ENCODE results near the gene ZNF503.
A peak's percentile ranks its signal among the peaks of the same experiment; 100 is the strongest.

ZNF503 gene

GRCh38 chr10:75418293-75418692 is 16.7 kb upstream of the ZNF503 start:
- TF ChIP-seq TEAD4 (IDR thresholded peaks at IDR 0.05) = no peak
- TF ChIP-seq EP300 (IDR thresholded peaks at IDR 0.05; ENCODE audit: borderline replicate concordance) = no peak

- TF ChIP-seq MAX (IDR thresholded peaks at IDR 0.05) (no peak), TEAD4 (IDR thresholded peaks at IDR 0.05) (no peak), FOXM1 (IDR thresholded peaks at IDR 0.05; ENCODE audit: borderline replicate concordance, low read depth) (no peak), CEBPB (IDR thresholded peaks at IDR 0.05) (no peak), TAF1 (IDR thresholded peaks at IDR 0.05; ENCODE audit: low read depth) (no peak)
Observed at GRCh38 chr10:75417522-75417927, 16.0 kb upstream of the ZNF503 start.

DNA sequence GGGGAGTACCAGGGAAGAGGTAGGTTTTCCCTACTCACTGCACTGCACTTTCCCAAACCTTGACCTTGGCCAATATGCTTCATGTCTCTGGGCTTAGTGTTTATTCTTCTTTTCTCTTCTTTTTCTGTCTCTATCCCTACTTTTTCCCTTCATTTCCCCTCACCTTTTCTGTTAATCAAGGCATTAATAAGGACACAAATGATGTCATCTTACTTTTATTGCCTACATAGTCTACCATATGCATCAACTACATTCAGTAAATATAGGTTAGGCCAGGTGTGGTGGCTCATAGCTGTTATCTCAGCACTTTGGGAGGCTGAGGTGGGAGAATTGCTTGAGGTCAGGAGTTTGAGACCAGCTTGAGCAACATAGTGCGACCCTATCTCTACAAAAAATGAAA is 13.0 kb upstream of the ZNF503 start:
- TF ChIP-seq USF1 (IDR thresholded peaks at IDR 0.05) = no peak

GRCh38 chr10:75410132-75411005 is 8.8 kb upstream of the ZNF503 start:
- TF ChIP-seq USF1 (IDR thresholded peaks at IDR 0.05) (no peak), FOXM1 (IDR thresholded peaks at IDR 0.05; ENCODE audit: borderline replicate concordance, low read depth) (no peak), EP300 (IDR thresholded peaks at IDR 0.05; ENCODE audit: borderline replicate concordance) (no peak)
- TF ChIP-seq, protein P1, sequence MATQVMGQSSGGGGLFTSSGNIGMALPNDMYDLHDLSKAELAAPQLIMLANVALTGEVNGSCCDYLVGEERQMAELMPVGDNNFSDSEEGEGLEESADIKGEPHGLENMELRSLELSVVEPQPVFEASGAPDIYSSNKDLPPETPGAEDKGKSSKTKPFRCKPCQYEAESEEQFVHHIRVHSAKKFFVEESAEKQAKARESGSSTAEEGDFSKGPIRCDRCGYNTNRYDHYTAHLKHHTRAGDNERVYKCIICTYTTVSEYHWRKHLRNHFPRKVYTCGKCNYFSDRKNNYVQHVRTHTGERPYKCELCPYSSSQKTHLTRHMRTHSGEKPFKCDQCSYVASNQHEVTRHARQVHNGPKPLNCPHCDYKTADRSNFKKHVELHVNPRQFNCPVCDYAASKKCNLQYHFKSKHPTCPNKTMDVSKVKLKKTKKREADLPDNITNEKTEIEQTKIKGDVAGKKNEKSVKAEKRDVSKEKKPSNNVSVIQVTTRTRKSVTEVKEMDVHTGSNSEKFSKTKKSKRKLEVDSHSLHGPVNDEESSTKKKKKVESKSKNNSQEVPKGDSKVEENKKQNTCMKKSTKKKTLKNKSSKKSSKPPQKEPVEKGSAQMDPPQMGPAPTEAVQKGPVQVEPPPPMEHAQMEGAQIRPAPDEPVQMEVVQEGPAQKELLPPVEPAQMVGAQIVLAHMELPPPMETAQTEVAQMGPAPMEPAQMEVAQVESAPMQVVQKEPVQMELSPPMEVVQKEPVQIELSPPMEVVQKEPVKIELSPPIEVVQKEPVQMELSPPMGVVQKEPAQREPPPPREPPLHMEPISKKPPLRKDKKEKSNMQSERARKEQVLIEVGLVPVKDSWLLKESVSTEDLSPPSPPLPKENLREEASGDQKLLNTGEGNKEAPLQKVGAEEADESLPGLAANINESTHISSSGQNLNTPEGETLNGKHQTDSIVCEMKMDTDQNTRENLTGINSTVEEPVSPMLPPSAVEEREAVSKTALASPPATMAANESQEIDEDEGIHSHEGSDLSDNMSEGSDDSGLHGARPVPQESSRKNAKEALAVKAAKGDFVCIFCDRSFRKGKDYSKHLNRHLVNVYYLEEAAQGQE (IDR thresholded peaks at IDR 0.05; ENCODE audit: low read depth) = no peak

DNA sequence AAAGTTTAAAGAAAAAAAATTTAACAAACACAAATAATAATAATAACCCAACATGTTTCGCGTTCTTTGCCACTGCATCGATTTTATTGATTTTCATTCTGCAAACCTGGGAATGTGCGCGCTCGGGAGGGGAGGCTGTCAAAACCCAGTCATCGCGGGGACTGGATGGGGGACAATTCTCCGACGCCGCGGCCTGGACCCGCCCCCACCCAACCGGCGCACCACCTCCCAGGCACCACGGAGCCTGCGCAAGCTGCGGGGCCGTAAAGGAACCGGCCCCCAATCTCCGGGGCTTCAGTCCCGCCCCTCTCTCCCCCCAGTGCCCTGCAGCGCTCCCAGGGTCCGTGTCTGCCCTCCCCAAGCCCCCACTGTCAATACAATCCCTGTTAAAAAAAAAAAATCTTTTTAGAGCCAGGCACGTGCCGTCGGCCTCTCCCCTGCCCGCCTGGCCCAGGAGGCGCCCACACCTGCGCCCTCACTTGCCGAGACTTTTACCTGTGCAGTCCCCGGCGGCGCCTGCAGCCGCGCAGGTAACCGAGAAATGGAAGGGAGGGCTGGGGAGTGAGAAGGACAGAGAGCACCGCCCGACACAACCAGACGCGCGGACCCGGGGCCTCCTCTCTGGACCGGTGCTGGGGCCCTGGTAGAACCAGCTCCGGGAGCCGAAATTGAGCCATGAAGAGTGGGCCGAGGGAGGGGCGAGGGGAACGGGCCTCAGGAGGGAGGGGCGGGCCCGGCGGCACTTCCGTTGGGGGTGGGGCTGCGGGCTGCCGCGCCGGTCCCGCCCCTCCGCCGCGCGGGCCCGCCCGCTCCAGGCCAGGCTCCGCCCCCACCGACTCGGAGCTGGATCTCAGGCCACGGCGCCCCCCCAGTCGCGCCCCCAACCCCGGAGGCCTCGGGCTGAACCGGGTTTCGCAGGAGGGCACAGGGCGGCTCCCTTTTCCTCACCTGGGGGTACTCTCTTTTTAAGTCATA is 7.6 kb upstream of the ZNF503 start:
- TF ChIP-seq TCF12 (IDR thresholded peaks at IDR 0.05; ENCODE audit: low read depth) = 0 out of 2 replicates have a peak, but pooled peaks have one; percentile 54
- TF ChIP-seq MAX (IDR thresholded peaks at IDR 0.05) = peak; percentile 95
- TF ChIP-seq YY1 (IDR thresholded peaks at IDR 0.05; ENCODE audit: low read depth) = no peak
- TF ChIP-seq NFIC (IDR thresholded peaks at IDR 0.05) = no peak
- TF ChIP-seq, protein P1 (IDR thresholded peaks at IDR 0.05; ENCODE audit: low read depth) = no peak
- no peak; the same call in 1 of the 2 replicates for TF ChIP-seq RAD21 (IDR thresholded peaks at IDR 0.05; ENCODE audit: low read depth)
- peak; percentile 87 for TF ChIP-seq TAF1 (IDR thresholded peaks at IDR 0.05; ENCODE audit: low read depth)
- no peak; the same call in 1 of the 2 replicates for TF ChIP-seq EGR1 (IDR thresholded peaks at IDR 0.05)
- TF ChIP-seq FOXM1 (IDR thresholded peaks at IDR 0.05; ENCODE audit: borderline replicate concordance, low read depth) = no peak
- peak; percentile 62 for TF ChIP-seq USF1 (IDR thresholded peaks at IDR 0.05)
- peak; percentile 46 for TF ChIP-seq ZBTB7A (IDR thresholded peaks at IDR 0.05; ENCODE audit: low read depth)

DNA sequence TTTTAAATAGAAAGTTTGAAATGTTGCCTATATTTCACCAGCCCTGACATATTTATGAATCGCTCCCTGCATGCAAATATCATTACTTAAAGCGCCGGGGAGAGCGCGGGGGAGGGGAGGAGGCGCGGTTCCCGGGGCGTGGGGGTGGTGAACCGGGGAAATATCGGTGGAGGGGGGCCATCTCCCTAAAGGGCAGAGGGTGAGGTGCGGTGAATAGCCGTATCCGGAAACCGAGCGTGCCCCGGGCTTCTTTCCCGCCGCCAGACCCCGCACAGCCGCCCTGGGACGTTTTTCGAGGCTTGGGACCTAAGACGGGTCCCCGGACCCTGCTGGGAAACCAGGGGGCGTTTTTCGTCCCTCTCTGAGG is 6.9 kb upstream of the ZNF503 start:
- TF ChIP-seq, protein P1 (IDR thresholded peaks at IDR 0.05; ENCODE audit: low read depth) = no peak
- TF ChIP-seq YY1 (IDR thresholded peaks at IDR 0.05; ENCODE audit: low read depth) (no peak), NFIC (IDR thresholded peaks at IDR 0.05) (no peak), EGR1 (IDR thresholded peaks at IDR 0.05) (no peak), MAX (IDR thresholded peaks at IDR 0.05) (no peak), CEBPB (IDR thresholded peaks at IDR 0.05) (no peak), FOXM1 (IDR thresholded peaks at IDR 0.05; ENCODE audit: borderline replicate concordance, low read depth) (no peak), USF1 (IDR thresholded peaks at IDR 0.05) (no peak), RAD21 (IDR thresholded peaks at IDR 0.05; ENCODE audit: low read depth) (no peak), CREB1 (IDR thresholded peaks at IDR 0.05; ENCODE audit: low read depth) (no peak), TEAD4 (IDR thresholded peaks at IDR 0.05) (no peak), TCF12 (IDR thresholded peaks at IDR 0.05; ENCODE audit: low read depth) (no peak), EP300 (IDR thresholded peaks at IDR 0.05; ENCODE audit: borderline replicate concordance) (no peak), TAF1 (IDR thresholded peaks at IDR 0.05; ENCODE audit: low read depth) (no peak)
